Bronchial epithelial cell (primary cell): Measurements from ENCODE around the gene MBD4. TPM values are rescaled to one million over a fixed set of nuclear protein-coding genes. Genes with fewer than 3 reads are reported as not detected.

Experiments used
- DNase-seq: peaks from one replicate; pipeline ENCODE4 v3.0.0-alpha.2; 2010; ENCODE audit warnings: low read depth
- FAIRE-seq: peaks from 2 replicates; lab custom pipeline; 2011; peaks lifted over from hg19 to GRCh38; lab: Jason Lieb, UNC
- H3K27me3 ChIP-seq: 2 replicates; pipeline ENCODE4 v1.5.1; 2011; ENCODE audit warnings: low read length; ENCODE audit not compliant: control insufficient read depth, insufficient read depth
- H3K36me3 ChIP-seq: 2 replicates; pipeline ENCODE4 v1.5.1; 2011; ENCODE audit warnings: low read length; ENCODE audit not compliant: control insufficient read depth, insufficient read depth
- H3K4me3 ChIP-seq: 2 replicates; pipeline ENCODE4 v1.5.1; 2011; ENCODE audit warnings: mild to moderate bottlenecking, low read depth, low read length, control low read depth
- total RNA-seq: library from RNA; depleted of rRNA; stranded (reverse); fragments of >200 nt; gene quantifications from 2 replicates; pipeline ENCODE4 v1.2.1, GENCODE V29; 2014
- TF ChIP-seq, protein P1 (sequence below): IDR thresholded peaks from 2 replicates; pipeline ENCODE4 v1.5.1; 2011; ENCODE audit warnings: mild to moderate bottlenecking, moderate library complexity, low read length, control low read depth, inconsistent platforms; ENCODE audit not compliant: insufficient read depth, severe bottlenecking

Gene MBD4
- total RNA-seq, 1 donor from 2014 or later, result 11.3 TPM

DNA sequence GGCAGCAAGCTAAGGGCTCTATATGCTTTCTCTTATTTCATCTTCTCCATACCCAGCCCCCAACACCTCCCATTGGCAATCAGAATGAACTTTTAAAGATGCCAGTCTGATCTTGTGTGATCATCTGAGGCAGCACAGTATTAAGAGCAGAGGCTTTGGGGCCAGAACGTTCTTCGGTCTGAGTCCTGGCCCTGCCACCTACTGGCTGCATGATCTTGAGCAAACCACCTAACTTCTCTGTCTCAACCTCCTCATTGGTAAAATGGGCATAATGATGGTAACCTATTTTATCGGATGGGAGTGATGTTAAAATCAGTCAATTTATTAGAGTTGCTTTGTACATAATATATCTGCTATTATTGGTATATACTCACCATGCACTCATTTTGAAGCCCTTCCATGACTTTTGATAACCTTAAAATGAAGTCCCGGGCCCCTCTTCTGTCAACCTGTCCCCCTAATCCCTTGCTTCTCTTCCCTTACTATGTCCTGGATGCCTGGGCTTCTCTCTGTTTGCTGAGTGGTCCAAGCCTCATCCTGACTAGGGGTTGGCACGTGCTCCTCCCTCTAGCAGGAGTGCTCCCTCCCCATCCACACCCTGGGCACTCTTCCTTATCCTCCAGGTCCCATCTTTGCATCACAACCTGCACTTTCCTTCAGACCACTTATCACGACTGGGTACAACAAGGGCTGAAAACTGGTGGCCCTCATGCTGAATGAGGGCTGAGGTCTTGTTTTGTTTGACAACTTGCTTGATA, 17.6 kb downstream of the MBD4 start:
- TF ChIP-seq, protein P1, sequence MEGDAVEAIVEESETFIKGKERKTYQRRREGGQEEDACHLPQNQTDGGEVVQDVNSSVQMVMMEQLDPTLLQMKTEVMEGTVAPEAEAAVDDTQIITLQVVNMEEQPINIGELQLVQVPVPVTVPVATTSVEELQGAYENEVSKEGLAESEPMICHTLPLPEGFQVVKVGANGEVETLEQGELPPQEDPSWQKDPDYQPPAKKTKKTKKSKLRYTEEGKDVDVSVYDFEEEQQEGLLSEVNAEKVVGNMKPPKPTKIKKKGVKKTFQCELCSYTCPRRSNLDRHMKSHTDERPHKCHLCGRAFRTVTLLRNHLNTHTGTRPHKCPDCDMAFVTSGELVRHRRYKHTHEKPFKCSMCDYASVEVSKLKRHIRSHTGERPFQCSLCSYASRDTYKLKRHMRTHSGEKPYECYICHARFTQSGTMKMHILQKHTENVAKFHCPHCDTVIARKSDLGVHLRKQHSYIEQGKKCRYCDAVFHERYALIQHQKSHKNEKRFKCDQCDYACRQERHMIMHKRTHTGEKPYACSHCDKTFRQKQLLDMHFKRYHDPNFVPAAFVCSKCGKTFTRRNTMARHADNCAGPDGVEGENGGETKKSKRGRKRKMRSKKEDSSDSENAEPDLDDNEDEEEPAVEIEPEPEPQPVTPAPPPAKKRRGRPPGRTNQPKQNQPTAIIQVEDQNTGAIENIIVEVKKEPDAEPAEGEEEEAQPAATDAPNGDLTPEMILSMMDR, result peak; percentile 3
- FAIRE-seq (no peak), DNase-seq (no peak)
- Histone ChIP-seq H3K4me3 (no peak overlapping the region), H3K27me3 (no peaks in the 10 kb centered on the region), H3K36me3 (no peaks in the 10 kb centered on the region)

DNA sequence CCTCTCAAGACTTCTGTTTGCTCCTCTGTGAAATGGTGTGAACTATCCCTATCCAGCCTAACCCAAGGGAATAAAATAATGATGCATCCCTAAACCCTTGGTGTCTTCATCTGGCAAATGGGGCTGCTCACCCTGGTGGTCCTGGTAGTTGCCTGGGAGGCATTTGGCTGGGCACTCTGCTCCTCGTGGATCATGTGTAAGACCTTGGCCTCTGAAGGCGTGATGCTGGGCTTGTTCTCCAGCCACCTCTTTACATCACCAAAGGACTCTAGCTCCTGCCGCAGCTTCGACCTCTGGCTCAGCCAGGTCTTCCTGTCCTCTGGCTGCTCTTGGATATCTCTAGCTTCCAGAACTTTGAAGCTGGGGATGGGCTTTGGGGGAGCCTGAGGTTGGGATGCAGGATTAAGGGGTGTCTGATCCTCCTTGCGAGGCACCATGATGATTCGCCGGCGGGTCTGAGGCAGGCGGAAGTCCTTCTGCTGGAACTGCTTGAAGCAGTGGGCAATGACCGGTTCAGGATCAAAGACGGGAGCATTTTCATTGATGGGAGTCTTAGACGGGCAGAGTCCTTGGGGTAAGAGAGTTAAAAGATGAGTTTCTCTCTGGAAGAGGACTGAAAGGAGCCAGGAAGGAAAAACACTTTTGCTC, 18.4 kb downstream of the MBD4 start:
- no peaks in the 10 kb centered on the region for H3K27me3 ChIP-seq
- no peak for DNase-seq

DNA sequence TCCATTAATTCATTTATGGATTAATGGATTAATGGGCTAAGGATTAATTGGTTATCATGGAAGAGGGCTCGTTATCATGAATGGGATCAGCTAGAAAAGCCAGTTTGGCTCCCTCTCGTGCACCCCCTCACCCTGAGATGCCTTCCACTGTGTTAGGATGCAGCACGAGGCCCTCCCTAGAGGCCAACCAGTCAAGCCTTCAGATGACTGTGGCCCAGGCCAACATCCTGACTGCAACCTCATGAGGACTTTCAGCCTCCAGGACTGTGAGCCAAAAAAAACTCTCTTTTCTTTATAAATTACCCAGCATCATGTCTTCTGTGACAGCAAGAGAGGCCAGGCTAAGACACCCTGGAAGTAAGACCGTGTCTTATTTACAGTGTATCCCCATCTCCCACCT, 20.3 kb downstream of the MBD4 start:
- no peak overlapping the region for H3K4me3 ChIP-seq
- DNase-seq (no peak), FAIRE-seq (no peak)
- no peaks in the 10 kb centered on the region for H3K27me3 ChIP-seq
- TF ChIP-seq, protein P1, result no peak
- no peaks in the 10 kb centered on the region for H3K36me3 ChIP-seq

More for the DNA sequence above, 18.4 kb downstream of the MBD4 start:
- H3K4me3 ChIP-seq, result no peak overlapping the region
- FAIRE-seq, result no peak
- TF ChIP-seq, protein P1, result no peak
- no peaks in the 10 kb centered on the region for H3K36me3 ChIP-seq

DNA sequence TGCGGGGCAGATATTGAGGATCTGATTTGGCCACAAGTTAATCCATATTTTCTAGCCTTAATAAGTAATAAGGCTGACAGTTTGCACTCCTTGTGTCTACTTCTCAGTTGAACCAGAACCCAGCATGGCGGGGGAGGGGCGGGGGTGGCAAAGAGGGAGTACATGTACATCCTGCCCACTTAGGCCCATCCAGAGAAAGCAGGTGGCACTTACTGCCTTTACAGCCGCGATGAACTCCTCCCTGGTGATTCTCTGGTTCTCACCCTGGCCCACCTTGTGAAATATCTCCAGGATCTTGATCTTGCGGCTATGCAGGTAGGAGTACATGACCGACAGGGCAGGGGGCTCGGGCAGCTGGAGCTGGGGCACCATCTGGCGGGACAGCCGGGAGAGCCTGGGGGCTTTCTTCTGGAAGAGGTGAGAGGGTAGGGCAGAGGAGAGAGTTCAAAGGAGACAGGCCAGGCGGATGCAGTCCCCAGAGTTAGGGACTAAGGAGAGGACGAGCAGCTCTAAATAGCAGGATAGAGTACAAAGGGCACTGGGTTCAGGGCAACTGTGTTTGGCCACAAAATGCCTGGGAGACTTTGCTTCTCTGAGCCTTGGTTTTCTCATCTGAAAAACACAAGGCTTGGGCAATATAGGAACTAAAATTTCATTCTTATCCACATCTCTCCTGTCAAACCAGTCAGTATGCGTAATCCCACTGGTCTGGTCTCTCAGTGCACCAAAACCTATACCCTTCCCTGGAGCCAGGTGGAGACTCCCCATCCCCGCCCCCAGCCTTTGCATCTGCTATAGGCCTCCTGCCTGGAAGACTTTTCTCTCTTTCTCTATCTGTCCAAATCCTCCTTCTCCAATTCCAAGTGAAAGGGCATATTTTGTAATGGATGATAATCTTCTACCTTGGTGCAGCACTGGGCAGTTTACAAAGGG, 21.4 kb downstream of the MBD4 start:
- TF ChIP-seq, protein P1, result no peak
- H3K27me3 ChIP-seq, result no peaks in the 10 kb centered on the region
- H3K4me3 ChIP-seq, result no peak overlapping the region
- FAIRE-seq (no peak), DNase-seq (no peak)
- no peaks in the 10 kb centered on the region for H3K36me3 ChIP-seq

- DNase-seq (no peak), FAIRE-seq (no peak)
- no peak overlapping the region for H3K4me3 ChIP-seq
- TF ChIP-seq, protein P1, result no peak
- no peaks in the 10 kb centered on the region for H3K27me3 ChIP-seq
- H3K36me3 ChIP-seq, result no peaks in the 10 kb centered on the region
Observed at GRCh38 chr3:129417326-129417725, 22.4 kb downstream of the MBD4 start.
